Heart right ventricle (tissue), 16 donors: ENCODE measurements around the gene ST6GAL2. TPM values are rescaled to one million over a fixed set of nuclear protein-coding genes. Genes with fewer than 3 reads are reported as not detected.
A peak's percentile ranks its signal among the peaks of the same experiment; 100 is the strongest.

Experiments used
- ATAC-seq, 8 donors: fragments of 200-7000 bp; cut with Tn5 transposase; one replicate each; pipeline ENCODE4 v1.9.1; 2020; ENCODE audit warnings: mild to moderate bottlenecking in 8 of 8, moderate library complexity in 8 of 8, moderate number of reproducible peaks in 1 of 8
- DNase-seq, 2 donors: peaks; one replicate each; pipeline ENCODE4 v3.0.0-alpha.2; 2020
- H3K27ac ChIP-seq, 10 donors: fragments of 200-600 bp; sonication (generic) in 2 of 10; one replicate each; pipeline versions ENCODE4 v1.5.0 to v1.8.0; 2020 to 2022; ENCODE audit warnings: mild to moderate bottlenecking in 3 of 10
- H3K27me3 ChIP-seq, 7 donors: fragments of 200-600 bp; one replicate each; pipeline ENCODE4 v1.8.0; 2021 to 2022; ENCODE audit warnings: mild to moderate bottlenecking in 2 of 7
- H3K36me3 ChIP-seq, 9 donors: fragments of 200-600 bp; sonication (generic) in 1 of 9; one replicate each; pipeline versions ENCODE4 v1.5.0 to v1.8.0; 2020 to 2022; ENCODE audit warnings: mild to moderate bottlenecking in 2 of 9
- H3K4me1 ChIP-seq, 9 donors: fragments of 200-600 bp; sonication (generic) in 1 of 9; one replicate each; pipeline versions ENCODE4 v1.5.0 to v1.8.0; 2020 to 2022; ENCODE audit warnings: mild to moderate bottlenecking in 4 of 9
- H3K4me3 ChIP-seq, 10 donors: fragments of 200-600 bp; sonication (generic) in 2 of 10; one replicate each; pipeline versions ENCODE4 v1.5.0 to v1.8.0; 2020 to 2022; ENCODE audit warnings: mild to moderate bottlenecking in 7 of 10, moderate library complexity in 2 of 10
- H3K9me3 ChIP-seq, 11 donors: fragments of 200-600 bp in 10 of 11; sonication (generic) in 2 of 11; one replicate each; pipeline versions ENCODE4 v1.5.0 to v1.8.0; 2013 to 2022; ENCODE audit warnings: mild to moderate bottlenecking in 2 of 11, control low read depth in 1 of 11, moderate library complexity in 1 of 11
- CTCF ChIP-seq, 9 donors: fragments of 200-600 bp; sonication (generic) in 2 of 9; IDR thresholded peaks; one replicate each; pipeline versions ENCODE4 v1.5.0 to v1.8.0; 2021 to 2022; ENCODE audit warnings: antibody characterized with exemption in 9 of 9, mild to moderate bottlenecking in 5 of 9, moderate library complexity in 1 of 9
- WGBS, 2 donors: extraction: QIAGEN DNeasy Blood & Tissue Kit; methylation state at CpG; one replicate each; pipeline ENCODE4 v1.1.7; 2013; ENCODE audit warnings: inconsistent platforms in 1 of 2; 5-methylcytosine and 5-hydroxymethylcytosine counted together
- intact Hi-C, 10 donors: fragments of 100-400 bp; cut with DNase I; formaldehyde crosslinking; loops; one replicate each; pipeline versions ENCODE4 v1.11.1 to v1.14.2; 2022
- polyA plus RNA-seq, 2 donors: library from polyadenylated mRNA; stranded (reverse); fragments of 200-250 nt; gene quantifications; one replicate each; pipeline ENCODE4 v1.2.3, GENCODE V29; 2013
- total RNA-seq, 10 donors: library from RNA; stranded (reverse); fragmentation: NEBNext Ultra II Directional in 3 of 10; extraction: Animal tissue kit (Norgen Biotek cat#: 25700) in 3 of 10; gene quantifications; one replicate each; pipeline versions ENCODE4 v1.2.1 to v1.2.4, GENCODE V29; 2021 to 2023
- donor health status: Arrhythmogenic right ventricular cardiomyopathy.
- donor health status: ischemic (EF 13 %, LVEDD 7.1; RV severe dilation, severe dysfunction).
- donor health status: healthy with polysubstance abuse.
- donor health status: DM: no; HTN: yes; CAD: no.
- donor health status: DM: no; HTN: no; CAD: no.
- donor health status: ischemic (EF 25% LVEDD 6.9; RV normal size, moderate dysfunction).
- donor health status: ischemic (EF 25% LVEDD 5.7; RV mildly dilated, moderate dysfunction).
- donor health status: healthy.
- donor health status: DM: yes; HTN: yes; CAD: no.
- donor health status: Ischemic cardiomyopathy.
- donor health status: ischemic (EF 35%, LVEDD 5.7; RV mildly dilated, moderate dysfunction).
- donor health status: nonischemic (EF 11% LVEDD 7.7; RV severe dilation, severe dysfunction).
- donor health status: DM: yes; HTN: yes; CAD: no.
- donor health status: PGD.
- donor health status: ischemic (EF 29% LVEDD 5.4; RV normal size, mild dysfunction).
- donor health status: nonischemic (EF 23%, LVEDD 6.1; RV moderate dilation, normal function).

Gene ST6GAL2
- total and polyA plus RNA-seq, 12 donors = 0.12 to 0.72 (median 0.22) TPM

- no peak for DNase-seq
- Histone ChIP-seq H3K4me3 (no peak overlapping the region), H3K27ac (no peak overlapping the region), H3K4me1 (peaks cover 0 to 10% (median 0%) of the 10 kb centered on the region in 9 donors), H3K9me3 (peaks cover 0 to 14% (median 6%) of the 10 kb centered on the region in 11 donors), H3K36me3 (no peaks in the 10 kb centered on the region), H3K27me3 (peaks cover 0 to 5% (median 0%) of the 10 kb centered on the region in 7 donors)
- peak in 4 of 9 donors; percentile 9 to 27 (median 16) for TF ChIP-seq CTCF (IDR thresholded peaks at IDR 0.05)
- ATAC-seq = no peak
- 61 to 62% methylated on average over 8 of the region's 8 CpGs for WGBS, 2 donors
- intact Hi-C loops = no loop called here
Measured at GRCh38 chr2:106863387-106863786, 22.6 kb downstream of the ST6GAL2 start.

DNA sequence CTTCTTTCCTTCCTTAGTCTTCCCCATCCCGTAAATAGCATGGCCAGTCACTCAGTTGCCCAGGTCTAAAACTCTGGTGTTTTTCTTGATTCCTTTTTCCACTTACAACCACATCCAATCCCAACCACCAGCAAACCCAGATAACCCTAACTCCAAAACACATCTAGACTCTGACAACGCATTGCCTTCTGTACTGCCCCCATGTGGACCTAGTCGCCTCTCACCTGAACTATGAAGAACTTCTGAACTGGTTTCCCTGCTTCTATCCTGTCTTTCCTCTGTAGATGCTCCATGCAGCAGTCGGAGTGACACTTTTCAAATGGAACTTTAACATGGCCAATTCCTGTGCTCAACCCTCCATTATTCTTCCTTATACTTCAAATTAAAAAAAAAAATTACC lies 26.5 kb downstream of the ST6GAL2 start:
- H3K27ac ChIP-seq = no peak overlapping the region
- H3K9me3 ChIP-seq = peaks cover 0 to 21% (median 8%) of the 10 kb centered on the region in 11 donors
- 89 to 94% methylated on average over 4 of the region's 4 CpGs for WGBS, 2 donors
- no peak for TF ChIP-seq CTCF (IDR thresholded peaks at IDR 0.05)
- intact Hi-C loops = no loop called here
- H3K4me1 ChIP-seq = no peaks in the 10 kb centered on the region
- peaks cover 0 to 3% (median 0%) of the 10 kb centered on the region in 7 donors for H3K27me3 ChIP-seq
- DNase-seq (no peak), ATAC-seq (no peak)
- no peaks in the 10 kb centered on the region for H3K36me3 ChIP-seq
- H3K4me3 ChIP-seq = no peak overlapping the region

- Histone ChIP-seq H3K4me3 (no peak overlapping the region), H3K27me3 (peaks cover 0 to 3% (median 0%) of the 10 kb centered on the region in 7 donors), H3K36me3 (no peaks in the 10 kb centered on the region), H3K9me3 (peaks cover 0 to 21% (median 8%) of the 10 kb centered on the region in 11 donors), H3K4me1 (no peaks in the 10 kb centered on the region), H3K27ac (no peak overlapping the region)
- DNase-seq (no peak), ATAC-seq (no peak)
- WGBS, 2 donors = 75 to 94% methylated on average over 2 of the region's 2 CpGs
- intact Hi-C loops = no loop called here
- TF ChIP-seq CTCF (IDR thresholded peaks at IDR 0.05) = no peak
Measured at GRCh38 chr2:106858810-106859209, 27.2 kb downstream of the ST6GAL2 start.

DNA sequence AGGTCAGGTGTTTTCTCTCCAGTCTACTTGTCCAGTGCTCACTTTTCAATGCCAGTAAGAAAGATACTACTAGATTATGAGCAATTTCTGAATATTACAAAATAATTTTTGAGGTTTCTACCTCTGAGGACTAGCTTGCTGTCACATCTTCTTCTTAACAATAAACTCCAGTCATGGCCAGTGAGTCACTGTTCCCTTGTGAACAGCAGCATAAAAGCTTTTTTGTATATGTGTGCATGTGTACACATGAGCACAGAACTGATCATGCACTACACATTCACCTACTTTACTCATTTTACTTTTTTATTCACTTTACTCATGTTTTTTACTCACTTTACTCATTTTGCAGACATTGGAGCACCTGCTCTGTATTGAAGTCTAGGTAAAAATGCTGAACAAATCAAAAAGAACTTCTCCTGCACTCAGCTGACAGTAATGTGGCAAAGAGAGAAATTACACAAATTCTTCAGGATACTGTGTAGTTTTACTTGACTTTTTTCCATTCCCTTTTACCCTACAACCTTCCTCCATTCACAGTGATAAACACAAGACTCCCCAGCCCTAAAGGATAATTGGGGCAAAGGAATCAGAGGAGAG lies 28.0 kb downstream of the ST6GAL2 start:
- DNase-seq (no peak), ATAC-seq (no peak)
- intact Hi-C loops = no loop called here
- Histone ChIP-seq H3K36me3 (no peaks in the 10 kb centered on the region), H3K27me3 (peaks cover 0 to 3% (median 0%) of the 10 kb centered on the region in 7 donors), H3K9me3 (peaks cover 0 to 21% (median 8%) of the 10 kb centered on the region in 11 donors), H3K27ac (no peak overlapping the region), H3K4me3 (no peak overlapping the region), H3K4me1 (no peaks in the 10 kb centered on the region)
- TF ChIP-seq CTCF (IDR thresholded peaks at IDR 0.05) = no peak
